Osteocyte (in vitro differentiated cells): Measurements from ENCODE around the gene ANKRD2. TPM values are rescaled to one million over a fixed set of nuclear protein-coding genes. Genes with fewer than 3 reads are reported as not detected.

Experiments
- DNase-seq: peaks from one replicate; pipeline ENCODE4 v3.0.0; 2021; ENCODE audit warnings: mixed read lengths; ENCODE audit not compliant: unreplicated experiment; ENCODE audit errors: extremely low spot score
- H3K27ac Mint-ChIP-seq: one replicate; pipeline ENCODE4 v1.8.0; 2021; ENCODE audit warnings: mild to moderate bottlenecking, mixed read lengths; ENCODE audit not compliant: unreplicated experiment
- H3K27me3 Mint-ChIP-seq: one replicate; pipeline ENCODE4 v1.8.0; 2021; ENCODE audit warnings: mixed read lengths; ENCODE audit not compliant: unreplicated experiment
- H3K36me3 Mint-ChIP-seq: one replicate; pipeline ENCODE4 v1.8.0; 2021; ENCODE audit warnings: mixed read lengths; ENCODE audit not compliant: unreplicated experiment
- H3K4me1 Mint-ChIP-seq: one replicate; pipeline ENCODE4 v1.8.0; 2021; ENCODE audit warnings: mixed read lengths; ENCODE audit not compliant: unreplicated experiment
- H3K4me3 Mint-ChIP-seq: one replicate; pipeline ENCODE4 v1.8.0; 2021; ENCODE audit warnings: mild to moderate bottlenecking, moderate library complexity, mixed read lengths; ENCODE audit not compliant: unreplicated experiment
- H3K9me3 Mint-ChIP-seq: one replicate; pipeline ENCODE4 v1.8.0; 2021; ENCODE audit warnings: mixed read lengths; ENCODE audit not compliant: unreplicated experiment
- CTCF ChIP-seq: fragments of 200-600 bp; sonication (generic); IDR thresholded peaks from 2 replicates; pipeline ENCODE4 v1.5.0; 2021; ENCODE audit warnings: antibody characterized with exemption, mild to moderate bottlenecking, moderate library complexity
- total RNA-seq: library from RNA; stranded (reverse); gene quantifications from 2 replicates; pipeline ENCODE4 v1.2.1, GENCODE V29; 2021

Gene ANKRD2
- total RNA-seq, 1 donor from 2014 or later, result not detected

- no peaks in the 10 kb centered on the region for H3K9me3 Mint-ChIP-seq
- H3K4me1 Mint-ChIP-seq, result peaks cover 16% of the 10 kb centered on the region
- H3K27me3 Mint-ChIP-seq, result no peaks in the 10 kb centered on the region
- TF ChIP-seq CTCF, result no peak
- no peak for DNase-seq
- H3K4me3 Mint-ChIP-seq, result no peak overlapping the region
- no peaks in the 10 kb centered on the region for H3K36me3 Mint-ChIP-seq
- H3K27ac Mint-ChIP-seq, result no peak overlapping the region
Observed at GRCh38 chr10:97629289-97629688, 56.7 kb downstream of the ANKRD2 start.

DNA sequence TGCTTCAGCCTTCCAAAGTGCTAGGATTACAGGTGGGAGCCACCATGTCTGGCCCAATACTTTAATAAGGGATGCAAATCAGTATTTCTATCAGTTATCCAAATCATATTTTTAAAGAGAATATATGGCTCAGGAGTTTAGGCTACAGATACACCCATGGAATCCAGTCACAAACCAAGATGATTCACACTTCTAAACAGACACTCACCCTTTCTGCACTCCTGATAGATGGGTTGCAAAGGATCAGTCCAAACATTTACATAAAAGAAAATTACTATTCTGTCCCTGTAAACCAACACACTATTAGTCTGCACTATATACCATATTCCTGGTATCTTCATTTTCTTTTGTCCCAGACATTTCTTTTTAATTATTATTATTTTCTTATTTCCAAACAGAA is 58.5 kb downstream of the ANKRD2 start:
- Mint-ChIP-seq H3K36me3 (no peaks in the 10 kb centered on the region), H3K9me3 (no peaks in the 10 kb centered on the region), H3K27me3 (no peaks in the 10 kb centered on the region), H3K4me3 (no peak overlapping the region), H3K4me1 (peaks cover 16% of the 10 kb centered on the region), H3K27ac (no peak overlapping the region)
- TF ChIP-seq CTCF, result no peak
- DNase-seq, result no peak

DNA sequence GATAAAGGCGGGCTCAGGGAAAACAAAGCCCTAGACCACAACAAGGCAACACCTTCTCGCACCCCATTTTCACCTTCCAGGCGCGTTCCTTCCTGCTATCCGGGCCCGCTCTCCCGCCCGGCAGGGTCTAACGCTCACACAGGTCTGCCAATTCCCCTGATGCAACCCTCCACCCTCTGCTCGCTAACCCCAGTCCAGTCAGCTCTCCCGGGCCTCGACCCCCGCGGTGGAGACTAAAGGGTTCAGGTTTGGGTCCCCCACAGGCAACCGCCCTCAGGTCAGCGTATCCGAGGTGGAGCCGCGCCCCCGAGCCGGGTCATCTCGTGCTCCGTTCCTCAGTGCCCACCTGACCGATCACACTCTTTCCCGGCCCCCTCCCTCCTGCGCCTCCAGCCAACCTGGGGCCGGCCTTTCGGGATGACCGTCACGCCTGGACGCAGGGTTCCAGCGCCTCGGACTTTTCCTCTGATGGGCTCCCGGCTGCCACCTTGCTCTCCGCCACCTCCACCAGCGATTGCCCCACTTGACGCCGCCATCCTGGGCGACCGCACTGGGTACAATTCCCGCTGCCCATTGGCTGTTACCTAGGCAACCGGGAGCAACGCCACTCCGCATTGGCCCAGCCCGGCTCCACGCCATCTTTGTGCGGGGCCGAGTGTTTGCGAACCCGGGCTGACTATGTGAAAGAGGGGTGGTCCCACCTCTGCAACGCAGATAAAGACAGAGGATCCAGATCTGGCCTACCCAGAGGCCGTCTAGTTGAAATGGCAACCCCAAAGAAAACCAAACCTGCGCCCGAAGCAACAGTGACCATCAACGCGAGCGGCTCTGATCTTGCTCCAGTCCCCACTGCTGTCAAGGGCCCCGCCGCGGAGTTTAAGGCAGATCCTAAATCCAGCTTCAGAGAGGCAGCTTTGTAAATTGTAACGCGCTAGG is 60.6 kb downstream of the ANKRD2 start, which contains the start of gene MORN4:
Gene MORN4 (minus strand): TSS at position 552 of the 936 bp plus-strand sequence. CDS start 13,847 bp downstream, outside the sequence.
- peaks cover 16% of the 10 kb centered on the region for H3K4me1 Mint-ChIP-seq
- H3K9me3 Mint-ChIP-seq, result no peaks in the 10 kb centered on the region
- no peaks in the 10 kb centered on the region for H3K36me3 Mint-ChIP-seq
- H3K4me3 Mint-ChIP-seq, result peak within 1 kb of the TSS; percentile 98
- TF ChIP-seq CTCF, result no peak
- H3K27me3 Mint-ChIP-seq, result no peaks in the 10 kb centered on the region
- peak within 1 kb of the TSS; percentile 92 for H3K27ac Mint-ChIP-seq
- DNase-seq, result peak; percentile 97

Other genes starting within 250 kb of the ANKRD2 start
- 7.9 and 8.0 TPM in 2 replicates for gene FRAT2, start 238.1 kb upstream of the ANKRD2 start, total RNA-seq
- 27.0 and 30.1 TPM in 2 replicates for gene RRP12, start 171.4 kb upstream of the ANKRD2 start, total RNA-seq
- gene PGAM1, start 146.6 kb upstream of the ANKRD2 start, total RNA-seq, result 234 and 236 TPM in 2 replicates
- 31.9 and 32.4 TPM in 2 replicates for gene EXOSC1, start 126.8 kb upstream of the ANKRD2 start, total RNA-seq
- 46.9 and 50.9 TPM in 2 replicates for gene ZDHHC16, start 126.6 kb upstream of the ANKRD2 start, total RNA-seq
- gene MMS19, start 74.4 kb upstream of the ANKRD2 start, total RNA-seq, result 70.1 and 71.1 TPM in 2 replicates
- 25.6 and 27.7 TPM in 2 replicates for gene UBTD1, start 73.9 kb upstream of the ANKRD2 start, total RNA-seq
- gene HOGA1, start 11.6 kb downstream of the ANKRD2 start, total RNA-seq, result not detected in 2 replicates
- not detected in 2 replicates for gene C10orf62, start 16.9 kb downstream of the ANKRD2 start, total RNA-seq
- 13.1 and 13.3 TPM in 2 replicates for gene MORN4, start 60.7 kb downstream of the ANKRD2 start, total RNA-seq
- gene PI4K2A, start 67.9 kb downstream of the ANKRD2 start, total RNA-seq, result 22.0 and 22.1 TPM in 2 replicates
- 4.5 and 5.7 TPM in 2 replicates for gene AVPI1, start 114.5 kb downstream of the ANKRD2 start, total RNA-seq
- gene MARVELD1, start 141.0 kb downstream of the ANKRD2 start, total RNA-seq, result 107 and 111 TPM in 2 replicates
- gene ZFYVE27, start 164.3 kb downstream of the ANKRD2 start, total RNA-seq, result 22.5 and 27.0 TPM in 2 replicates
- not detected in 2 replicates for gene SFRP5, start 199.2 kb downstream of the ANKRD2 start, total RNA-seq